Nucleus accumbens (tissue), 56 donors: ENCODE data around the gene SIRT2.

Experiments
- DNase-seq, 56 donors: peaks; one replicate each; lab custom pipeline; 2025; lab: John Stamatoyannopoulos, UW

Gene SIRT2

GRCh38 chr19:38849147-38849859 lies 50.1 kb downstream of the SIRT2 start:
- DNase-seq = peak in 55 of 56 donors; percentile 30 to 96 (median 88)

GRCh38 chr19:38848299-38849146 lies 50.9 kb downstream of the SIRT2 start:
- peak in 1 of 56 donors; percentile 42 for DNase-seq

- no peak for DNase-seq
Observed at GRCh38 chr19:38846097-38846496, 53.3 kb downstream of the SIRT2 start.

- no peak for DNase-seq
Observed at GRCh38 chr19:38845374-38846024, 53.9 kb downstream of the SIRT2 start.

GRCh38 chr19:38844093-38844686 lies 55.2 kb downstream of the SIRT2 start:
- DNase-seq = no peak

- no peak for DNase-seq
Observed at GRCh38 chr19:38843175-38843758, 56.2 kb downstream of the SIRT2 start.

- DNase-seq = no peak
Observed at GRCh38 chr19:38842439-38843174, 56.8 kb downstream of the SIRT2 start.

- no peak for DNase-seq
Observed at GRCh38 chr19:38841787-38842438, 57.5 kb downstream of the SIRT2 start.

GRCh38 chr19:38841180-38841766 lies 58.1 kb downstream of the SIRT2 start:
- DNase-seq = no peak

GRCh38 chr19:38840583-38840968 lies 58.8 kb downstream of the SIRT2 start:
- DNase-seq = no peak

GRCh38 chr19:38839816-38840582 lies 59.4 kb downstream of the SIRT2 start:
- DNase-seq = no peak

- no peak for DNase-seq
Observed at GRCh38 chr19:38838986-38839761, 60.2 kb downstream of the SIRT2 start.

- no peak for DNase-seq
Observed at GRCh38 chr19:38838208-38838985, 61.0 kb downstream of the SIRT2 start.

GRCh38 chr19:38837656-38838121 lies 61.7 kb downstream of the SIRT2 start:
- DNase-seq = no peak

- DNase-seq = no peak
Observed at GRCh38 chr19:38836983-38837626, 62.3 kb downstream of the SIRT2 start.
